GM12878 (cell line): ENCODE data around the gene MGAT4C. TPM values are rescaled to one million over a fixed set of nuclear protein-coding genes. Genes with fewer than 3 reads are reported as not detected.

Source experiments
- ATAC-seq: fragments of 200-7000 bp; cut with Tn5 transposase; 3 replicates; pipeline ENCODE4 v1.9.1; 2020; ENCODE audit warnings: mild to moderate bottlenecking, moderate library complexity
- BruUV-seq: library from RNA; stranded (reverse); fragments of 400-500 nt; replicated peaks from 2 replicates; lab custom pipeline; 2021; lab: Mats Ljungman, UMichigan
- CTCF ChIA-PET: fragments of 300-600 bp; sonication (Branson Sonifier 250); formaldehyde crosslinking; extraction: SDS; loops from one replicate; lab custom pipeline; 2021; ENCODE audit warnings: inconsistent platforms; lab: Yijun Ruan, JAX
- POLR2A ChIA-PET: fragments of 350-600 bp; formaldehyde crosslinking; extraction: SDS; loops from one replicate; lab custom pipeline; 2021; ENCODE audit warnings: inconsistent platforms; lab: Charles Lee
- RAD21 ChIA-PET: fragments of 300-600 bp; sonication (Branson Sonifier 250); formaldehyde crosslinking; loops from one replicate; lab custom pipeline; 2023; ENCODE audit warnings: antibody characterized with exemption; ENCODE audit not compliant: unreplicated experiment; lab: Charles Lee
- SMC1A ChIA-PET: fragments of 300-600 bp; sonication (Branson Sonifier 250); formaldehyde crosslinking; loops from one replicate; lab custom pipeline; 2023; ENCODE audit not compliant: unreplicated experiment, uncharacterized antibody; lab: Charles Lee
- DNase-seq: peaks from one replicate; pipeline ENCODE4 v3.0.0-alpha.2; 2011; ENCODE audit warnings: low read depth, low spot score
- FAIRE-seq: peaks from 3 replicates; lab custom pipeline; 2011; peaks lifted over from hg19 to GRCh38; lab: Jason Lieb, UNC
- H2AFZ ChIP-seq: 2 replicates; pipeline ENCODE4 v1.6.0; 2011; ENCODE audit warnings: low read depth, low read length, control low read depth; ENCODE audit not compliant: control insufficient read depth
- H3K27ac ChIP-seq: 2 replicates; pipeline ENCODE4 v1.5.1; 2011; ENCODE audit warnings: control low read depth; ENCODE audit not compliant: control insufficient read depth, insufficient read depth
- H3K27me3 ChIP-seq, 2 experiments: replicated peaks in 1 of 2; 2 replicates each; pipeline versions ENCODE4 v1.6.0 to v1.6.1; 2011; ENCODE audit warnings: low read length in 1 of 2; ENCODE audit not compliant: control insufficient read depth in 2 of 2, insufficient read depth in 2 of 2
- H3K36me3 ChIP-seq, 2 experiments: 2 replicates each; pipeline ENCODE4 v1.5.1; 2011; ENCODE audit warnings: low read length in 1 of 2; ENCODE audit not compliant: control insufficient read depth in 2 of 2, insufficient read depth in 2 of 2
- H3K4me1 ChIP-seq: 2 replicates; pipeline ENCODE4 v1.6.1; 2011; ENCODE audit warnings: mild to moderate bottlenecking, low read length, moderate library complexity, mixed read lengths; ENCODE audit not compliant: control insufficient read depth, insufficient read depth
- H3K4me2 ChIP-seq: 2 replicates; pipeline ENCODE4 v1.6.0; 2011; ENCODE audit warnings: control low read depth; ENCODE audit not compliant: control insufficient read depth, insufficient read depth
- H3K4me3 ChIP-seq: fragments of 200-600 bp; sonication (generic); 2 replicates; pipeline ENCODE4 v1.5.1; 2016
- H3K79me2 ChIP-seq: 2 replicates; pipeline ENCODE4 v1.6.0; 2011; ENCODE audit warnings: low read length; ENCODE audit not compliant: control insufficient read depth, insufficient read depth
- H3K9ac ChIP-seq: 2 replicates; pipeline ENCODE4 v1.8.0; 2011; ENCODE audit warnings: low read length, control low read depth, mixed read lengths; ENCODE audit not compliant: control insufficient read depth, insufficient read depth
- H3K9me3 ChIP-seq: replicated peaks from 3 replicates; pipeline ENCODE4 v1.5.1; 2011; ENCODE audit warnings: mild to moderate bottlenecking, low read length; ENCODE audit not compliant: control insufficient read depth, insufficient read depth
- H4K20me1 ChIP-seq: 2 replicates; pipeline ENCODE4 v1.6.0; 2011; ENCODE audit not compliant: control insufficient read depth, insufficient read depth
- CBX5 ChIP-seq: sonication (generic); IDR thresholded peaks from 2 replicates; pipeline ENCODE4 v1.6.1; 2016; ENCODE audit warnings: low read depth, moderate library complexity, mild to moderate bottlenecking, inconsistent platforms
- EGR1 ChIP-seq, 2 experiments: IDR thresholded peaks; 1 replicate in 1 of 2; 2 replicates in 1 of 2; pipeline ENCODE4 v1.6.1; 2011 to 2012; ENCODE audit warnings: low read depth in 2 of 2, low read length in 2 of 2, borderline replicate concordance in 1 of 2, mild to moderate bottlenecking in 1 of 2, moderate library complexity in 1 of 2
- ESRRA ChIP-seq: IDR thresholded peaks from 2 replicates; pipeline ENCODE4 v1.6.1; 2012; ENCODE audit warnings: mild to moderate bottlenecking, low read length, improper control_type of control experiment
- GABPA ChIP-seq: IDR thresholded peaks from 2 replicates; pipeline ENCODE4 v1.6.1; 2014; ENCODE audit warnings: antibody characterized with exemption, low read depth, mild to moderate bottlenecking, inconsistent platforms
- KDM1A ChIP-seq: fragments of 200-600 bp; sonication (generic); IDR thresholded peaks from 2 replicates; pipeline ENCODE4 v1.6.1; 2016; ENCODE audit warnings: borderline replicate concordance
- NFYA ChIP-seq: IDR thresholded peaks from 2 replicates; pipeline ENCODE4 v1.6.1; 2011; ENCODE audit warnings: low read depth, mild to moderate bottlenecking, low read length, improper control_type of control experiment, borderline replicate concordance
- SMARCA5 ChIP-seq: fragments of 450-650 bp; IDR thresholded peaks from 2 replicates; pipeline ENCODE4 v1.6.1; 2017; ENCODE audit warnings: mild to moderate bottlenecking
- SRF ChIP-seq, 2 experiments: IDR thresholded peaks; 2 replicates each; pipeline ENCODE4 v1.6.1; 2011; ENCODE audit warnings: low read depth in 2 of 2, low read length in 2 of 2, mild to moderate bottlenecking in 1 of 2, moderate library complexity in 1 of 2
- ZNF24 ChIP-seq: fragments of 450-650 bp; IDR thresholded peaks from 2 replicates; pipeline ENCODE4 v1.6.1; 2017; ENCODE audit warnings: antibody characterized with exemption, mild to moderate bottlenecking
- ZSCAN29 ChIP-seq: fragments of 450-650 bp; IDR thresholded peaks from 2 replicates; pipeline ENCODE4 v1.6.1; 2017; ENCODE audit warnings: mild to moderate bottlenecking, moderate library complexity
- WGBS: methylation state at CpG from one replicate; pipeline ENCODE4 v1.1.6; 2016; ENCODE audit warnings: low lambda C conversion rate; ENCODE audit not compliant: insufficient replicate concordance, insufficient coverage; ENCODE audit errors: missing lambda C conversion rate; 5-methylcytosine and 5-hydroxymethylcytosine counted together
- in situ Hi-C: fragments of 300-500 bp; cut with MboI; formaldehyde crosslinking; loops from 9 replicates; pipeline ENCODE4 v1.14.3; 2018; ENCODE audit warnings: mixed read lengths
- intact Hi-C: fragments of 100-400 bp; cut with micrococcal nuclease; formaldehyde crosslinking; loops from one replicate; pipeline ENCODE4 v1.14.2; 2022; ENCODE audit not compliant: unreplicated experiment
- polyA plus RNA-seq, 11 experiments: library from polyadenylated mRNA; depleted of rRNA in 4 of 11; unstranded in 6 of 11; stranded (reverse) in 5 of 11; fragments of >200 nt; fragmentation: Nextera tagmentation in 4 of 11; fragmentation: Illumina TruSeq in 1 of 11; extraction: Ambion mirVana in 4 of 11; extraction: Trizol in 1 of 11; gene quantifications; 1 replicate in 1 of 11; 2 replicates in 10 of 11; pipeline versions ENCODE4 v1.2.1 to v1.2.3, GENCODE V29; 2011 to 2016; ENCODE audit warnings: inconsistent platforms in 2 of 11, missing spikeins in 2 of 11, low read depth in 1 of 11
- total RNA-seq, 4 experiments: library from RNA; depleted of rRNA in 3 of 4; stranded (reverse); fragments of >200 nt in 3 of 4; fragmentation: Illumina TruSeq in 1 of 4; extraction: Trizol in 1 of 4; gene quantifications; 2 replicates each; pipeline versions ENCODE4 v1.2.1 to v1.2.3, GENCODE V29; 2013 to 2021
- TF ChIP-seq, protein P1 (sequence below): IDR thresholded peaks from 2 replicates; pipeline ENCODE4 v1.6.1; 2012; ENCODE audit warnings: improper control_type of control experiment, low read depth, low read length; ENCODE audit not compliant: insufficient replicate concordance
- TF ChIP-seq, protein P2 (sequence below): IDR thresholded peaks from 2 replicates; pipeline ENCODE4 v1.6.1; 2011; ENCODE audit warnings: low read depth, mild to moderate bottlenecking, low read length, moderate library complexity, borderline replicate concordance; ENCODE audit errors: extremely low read depth

The MGAT4C gene
- total and polyA plus RNA-seq, 10 of the 15 experiments (the other 5 are each of a cell fraction or from before 2014, with no cell fraction given) = not detected

DNA sequence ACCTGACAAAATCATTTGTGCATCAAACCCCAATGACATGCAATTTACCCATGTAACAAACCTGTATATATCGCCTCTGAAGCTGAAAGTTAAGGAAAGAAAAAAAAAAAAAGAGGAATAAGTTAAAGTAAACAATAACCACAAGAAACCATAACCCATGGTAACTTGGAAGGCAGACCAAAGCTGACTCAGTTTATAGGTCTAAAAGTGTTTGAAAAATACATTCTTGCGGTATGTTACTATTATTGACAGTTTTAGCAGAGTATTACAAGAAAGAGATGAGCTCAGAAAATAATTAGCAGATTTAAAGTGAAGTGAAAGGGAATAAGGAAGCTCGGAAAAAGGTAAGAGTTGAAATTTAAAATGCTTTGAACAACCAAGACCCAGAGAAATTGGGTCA lies 34.4 kb upstream of the MGAT4C start (continued):
- TF ChIP-seq NFYA = no peak

DNA sequence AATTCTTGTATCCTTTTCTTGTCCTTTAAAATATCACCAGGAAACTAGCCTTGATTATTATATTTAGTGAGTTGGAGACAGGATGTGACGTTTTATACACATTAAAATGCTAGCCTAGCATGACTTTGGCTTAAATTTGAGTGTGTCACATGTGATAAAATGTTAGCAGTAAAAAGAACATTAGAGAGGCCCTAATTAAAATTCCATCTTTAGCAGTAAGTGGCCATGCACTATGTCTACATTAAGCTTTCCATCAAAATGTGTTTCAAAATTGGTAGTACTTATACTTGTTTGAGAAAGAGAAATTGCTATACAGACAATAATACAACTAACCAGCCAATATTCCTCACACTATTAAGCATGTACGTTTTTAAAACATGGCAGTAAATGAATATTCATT lies 29.9 kb upstream of the MGAT4C start:
- no peaks in the 10 kb centered on the region for H3K27me3 ChIP-seq
- WGBS = 3% methylated on average over 2 of the region's 2 CpGs

DNA sequence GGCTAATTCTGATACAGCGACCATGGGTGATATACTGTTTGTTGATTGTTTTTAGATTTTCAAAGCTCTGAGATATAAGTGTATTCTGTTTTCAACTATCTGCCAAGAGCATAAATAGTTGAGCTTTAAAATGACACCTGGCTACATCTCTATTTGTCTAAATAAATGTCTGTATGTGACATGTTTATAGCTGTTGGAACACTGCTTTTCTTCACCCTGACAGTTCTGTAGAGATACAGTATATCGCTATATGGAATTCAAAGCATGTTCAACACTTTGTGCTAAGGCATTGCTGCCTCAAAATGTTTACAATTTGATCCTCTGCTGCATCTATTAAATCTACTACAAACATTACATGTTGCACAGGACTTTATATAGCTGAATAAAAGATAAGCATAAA lies 27.4 kb upstream of the MGAT4C start:
- SMC1A ChIA-PET = no interaction called here
- no peak overlapping the region for H3K4me3 ChIP-seq
- no peaks in the 10 kb centered on the region for H3K27me3 ChIP-seq
- no peaks in the 10 kb centered on the region for H3K79me2 ChIP-seq
- no TSS peak for BruUV-seq
- in situ Hi-C loops = no loop called here
- no peak overlapping the region for H2AFZ ChIP-seq
- RAD21 ChIA-PET = no interaction called here
- no peaks in the 10 kb centered on the region for H4K20me1 ChIP-seq
- CTCF ChIA-PET = no interaction called here
- ATAC-seq (no peak), FAIRE-seq (no peak), DNase-seq (no peak)
- H3K36me3 ChIP-seq = no peaks in the 10 kb centered on the region
- no peak overlapping the region for H3K9ac ChIP-seq
- no peak overlapping the region for H3K4me2 ChIP-seq
- WGBS = 20% methylated on average over 2 of the region's 2 CpGs
- no peaks in the 10 kb centered on the region for H3K4me1 ChIP-seq
- H3K27ac ChIP-seq = no peak overlapping the region
- intact Hi-C loops = no loop called here
- POLR2A ChIA-PET = no interaction called here
- no peaks in the 10 kb centered on the region for H3K9me3 ChIP-seq
- TF ChIP-seq KDM1A (no peak), SMARCA5 (no peak), SRF (IDR thresholded peaks at IDR 0.05; ENCODE audit: low read depth in 2 of 2, low read length in 2 of 2) (no peak), ESRRA (no peak), ZNF24 (no peak), GABPA (no peak), CBX5 (no peak)
- TF ChIP-seq, protein P1, sequence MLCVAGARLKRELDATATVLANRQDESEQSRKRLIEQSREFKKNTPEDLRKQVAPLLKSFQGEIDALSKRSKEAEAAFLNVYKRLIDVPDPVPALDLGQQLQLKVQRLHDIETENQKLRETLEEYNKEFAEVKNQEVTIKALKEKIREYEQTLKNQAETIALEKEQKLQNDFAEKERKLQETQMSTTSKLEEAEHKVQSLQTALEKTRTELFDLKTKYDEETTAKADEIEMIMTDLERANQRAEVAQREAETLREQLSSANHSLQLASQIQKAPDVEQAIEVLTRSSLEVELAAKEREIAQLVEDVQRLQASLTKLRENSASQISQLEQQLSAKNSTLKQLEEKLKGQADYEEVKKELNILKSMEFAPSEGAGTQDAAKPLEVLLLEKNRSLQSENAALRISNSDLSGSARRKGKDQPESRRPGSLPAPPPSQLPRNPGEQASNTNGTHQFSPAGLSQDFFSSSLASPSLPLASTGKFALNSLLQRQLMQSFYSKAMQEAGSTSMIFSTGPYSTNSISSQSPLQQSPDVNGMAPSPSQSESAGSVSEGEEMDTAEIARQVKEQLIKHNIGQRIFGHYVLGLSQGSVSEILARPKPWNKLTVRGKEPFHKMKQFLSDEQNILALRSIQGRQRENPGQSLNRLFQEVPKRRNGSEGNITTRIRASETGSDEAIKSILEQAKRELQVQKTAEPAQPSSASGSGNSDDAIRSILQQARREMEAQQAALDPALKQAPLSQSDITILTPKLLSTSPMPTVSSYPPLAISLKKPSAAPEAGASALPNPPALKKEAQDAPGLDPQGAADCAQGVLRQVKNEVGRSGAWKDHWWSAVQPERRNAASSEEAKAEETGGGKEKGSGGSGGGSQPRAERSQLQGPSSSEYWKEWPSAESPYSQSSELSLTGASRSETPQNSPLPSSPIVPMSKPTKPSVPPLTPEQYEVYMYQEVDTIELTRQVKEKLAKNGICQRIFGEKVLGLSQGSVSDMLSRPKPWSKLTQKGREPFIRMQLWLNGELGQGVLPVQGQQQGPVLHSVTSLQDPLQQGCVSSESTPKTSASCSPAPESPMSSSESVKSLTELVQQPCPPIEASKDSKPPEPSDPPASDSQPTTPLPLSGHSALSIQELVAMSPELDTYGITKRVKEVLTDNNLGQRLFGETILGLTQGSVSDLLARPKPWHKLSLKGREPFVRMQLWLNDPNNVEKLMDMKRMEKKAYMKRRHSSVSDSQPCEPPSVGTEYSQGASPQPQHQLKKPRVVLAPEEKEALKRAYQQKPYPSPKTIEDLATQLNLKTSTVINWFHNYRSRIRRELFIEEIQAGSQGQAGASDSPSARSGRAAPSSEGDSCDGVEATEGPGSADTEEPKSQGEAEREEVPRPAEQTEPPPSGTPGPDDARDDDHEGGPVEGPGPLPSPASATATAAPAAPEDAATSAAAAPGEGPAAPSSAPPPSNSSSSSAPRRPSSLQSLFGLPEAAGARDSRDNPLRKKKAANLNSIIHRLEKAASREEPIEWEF = no peak
- TF ChIP-seq, protein P2, sequence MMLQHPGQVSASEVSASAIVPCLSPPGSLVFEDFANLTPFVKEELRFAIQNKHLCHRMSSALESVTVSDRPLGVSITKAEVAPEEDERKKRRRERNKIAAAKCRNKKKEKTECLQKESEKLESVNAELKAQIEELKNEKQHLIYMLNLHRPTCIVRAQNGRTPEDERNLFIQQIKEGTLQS = no peak

More for the DNA sequence above, 29.9 kb upstream of the MGAT4C start:
- CTCF ChIA-PET = no interaction called here
- FAIRE-seq = no peak
- intact Hi-C loops = no loop called here
- Histone ChIP-seq H3K36me3 (no peaks in the 10 kb centered on the region), H4K20me1 (no peaks in the 10 kb centered on the region), H3K4me1 (no peaks in the 10 kb centered on the region), H2AFZ (no peak overlapping the region), H3K27ac (no peak overlapping the region), H3K4me2 (no peak overlapping the region), H3K4me3 (no peak overlapping the region), H3K9ac (no peak overlapping the region), H3K79me2 (no peaks in the 10 kb centered on the region), H3K9me3 (no peaks in the 10 kb centered on the region)
- SMC1A ChIA-PET = interaction anchor here (0.7 kb wide), 1 partner anchor 14 kb away, joined by 3 read pairs; no protein-coding TSS in a partner anchor
- no peak for DNase-seq
- ATAC-seq = no peak
- RAD21 ChIA-PET = no interaction called here
- POLR2A ChIA-PET = no interaction called here
- no TSS peak for BruUV-seq
- in situ Hi-C loops = no loop called here
- TF ChIP-seq ZSCAN29 (no peak), EGR1 (IDR thresholded peaks at IDR 0.05; ENCODE audit: borderline replicate concordance in 1 of 2, low read depth in 2 of 2, low read length in 2 of 2) (no peak)
